T-helper 22 cell (primary cell): ENCODE data around the gene NDFIP1.

Source experiments
- DNase-seq: peaks from one replicate; pipeline ENCODE4 v3.0.0-alpha.2; 2020; ENCODE audit warnings: low read depth

Gene NDFIP1

DNA sequence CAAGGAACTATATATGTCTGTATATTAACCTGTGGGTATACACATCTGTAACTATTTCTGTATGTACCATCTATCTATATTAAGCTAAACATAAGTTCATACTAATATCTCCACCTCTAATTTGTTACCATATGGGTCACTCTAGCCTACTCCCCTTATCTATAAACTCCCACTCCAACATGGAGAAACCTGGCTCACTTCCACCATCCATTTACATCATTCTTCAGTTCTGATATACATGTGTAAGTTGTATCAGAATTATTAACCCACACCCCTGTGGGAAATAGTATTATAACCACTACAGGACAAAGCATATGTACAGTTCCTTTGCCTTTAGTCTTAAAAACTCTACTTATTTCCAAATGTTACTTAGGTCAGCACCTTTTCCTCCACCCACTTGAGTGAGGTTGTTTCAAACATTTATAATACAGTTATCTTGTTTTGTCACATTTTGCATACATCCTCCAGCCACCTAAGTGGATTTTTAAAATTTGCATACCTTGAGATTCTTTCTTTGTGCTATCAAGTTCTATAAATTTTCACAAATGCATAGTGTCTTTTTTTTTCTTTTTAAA lies 10.6 kb downstream of the NDFIP1 start:
- no peak for DNase-seq

DNA sequence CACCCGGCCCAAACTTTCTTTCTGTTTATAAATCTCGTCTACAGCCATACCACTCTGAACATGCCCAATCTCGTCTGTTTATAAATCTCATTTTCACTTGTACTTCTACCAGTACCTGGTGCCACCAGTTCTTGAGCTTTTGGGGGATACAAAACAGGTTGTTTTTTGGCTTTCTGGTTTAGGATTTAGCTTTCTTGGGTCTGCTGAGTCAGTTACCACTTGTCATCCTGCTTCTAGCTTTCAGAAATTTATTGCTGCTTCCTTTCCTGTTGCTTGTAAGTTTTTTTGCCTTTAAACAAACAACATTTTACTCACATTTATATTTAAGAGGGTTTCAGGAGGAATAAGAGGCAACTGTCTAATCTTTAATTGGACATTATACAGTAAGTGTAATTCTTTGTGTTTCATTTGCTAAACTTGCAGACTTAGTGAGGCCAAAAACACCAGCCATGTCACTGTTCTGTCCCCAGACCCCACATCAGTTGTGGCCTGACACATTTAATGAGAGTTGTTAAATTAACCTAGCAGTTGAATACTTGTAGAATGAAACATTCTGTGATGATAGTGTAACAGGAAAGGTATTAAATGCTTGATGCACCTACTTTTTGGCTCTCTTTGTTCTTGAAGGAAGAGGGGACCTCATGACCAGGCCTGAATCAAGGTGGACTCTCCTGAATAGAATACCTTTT lies 11.8 kb downstream of the NDFIP1 start:
- DNase-seq = no peak

DNA sequence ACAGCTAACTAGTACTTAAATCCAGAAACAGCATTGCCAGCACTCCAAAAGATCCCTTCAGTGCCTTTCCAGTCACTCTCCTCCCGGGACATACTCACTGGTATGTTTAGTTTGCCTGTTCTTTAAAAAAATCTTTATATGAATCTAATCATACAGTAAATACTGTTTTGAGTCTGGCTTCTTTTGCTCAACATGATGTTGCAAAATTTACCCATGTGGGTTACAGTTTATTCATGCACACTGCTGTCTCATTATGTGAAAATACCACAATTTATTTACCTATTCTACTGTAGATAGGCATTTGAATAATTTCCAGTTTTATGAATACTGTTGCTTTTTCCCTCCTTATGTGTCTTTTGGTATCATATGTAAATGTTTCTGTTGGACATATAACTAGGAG lies 13.5 kb downstream of the NDFIP1 start:
- no peak for DNase-seq

DNA sequence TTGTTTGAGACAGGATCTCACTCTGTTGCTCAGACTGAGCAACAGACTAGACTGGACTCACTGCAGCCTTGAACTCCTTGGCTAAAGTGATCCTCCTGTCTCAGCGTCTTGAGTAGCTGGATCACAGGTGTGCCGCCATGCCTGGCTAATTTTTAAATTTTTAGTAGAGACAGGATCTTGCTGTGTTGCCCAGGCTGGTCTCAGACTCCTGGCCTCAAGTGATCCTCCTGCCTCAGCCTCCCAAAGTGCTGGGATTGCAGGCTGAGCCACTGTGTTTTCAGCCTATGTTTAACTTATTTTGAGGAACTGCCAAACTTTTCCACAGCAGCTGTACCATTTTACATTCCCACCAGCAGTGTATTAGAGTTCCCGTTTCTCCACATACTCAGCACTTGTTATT lies 16.8 kb downstream of the NDFIP1 start:
- no peak for DNase-seq

DNA sequence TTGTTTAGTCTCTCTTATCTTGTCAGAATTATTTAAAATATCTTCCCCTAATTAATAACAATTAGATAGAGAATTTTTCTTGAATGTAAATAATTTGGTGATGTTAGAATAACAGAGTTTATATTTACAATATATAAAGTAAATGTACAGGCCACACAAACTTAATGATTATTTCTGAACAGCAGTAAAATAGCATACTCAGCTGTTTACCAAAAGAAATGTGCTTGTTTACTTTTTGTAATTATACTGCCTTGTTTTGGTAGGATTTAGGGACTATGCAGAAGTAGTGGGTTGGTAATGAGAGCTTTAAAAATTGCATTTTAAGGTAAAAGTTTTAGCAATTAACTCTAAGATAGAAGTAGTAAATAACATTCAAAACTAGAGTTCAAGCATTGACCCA lies 17.4 kb downstream of the NDFIP1 start:
- no peak for DNase-seq

GRCh38 chr5:142128675-142129208 lies 20.2 kb downstream of the NDFIP1 start:
- no peak for DNase-seq

GRCh38 chr5:142129446-142130066 lies 21.0 kb downstream of the NDFIP1 start:
- no peak for DNase-seq

DNA sequence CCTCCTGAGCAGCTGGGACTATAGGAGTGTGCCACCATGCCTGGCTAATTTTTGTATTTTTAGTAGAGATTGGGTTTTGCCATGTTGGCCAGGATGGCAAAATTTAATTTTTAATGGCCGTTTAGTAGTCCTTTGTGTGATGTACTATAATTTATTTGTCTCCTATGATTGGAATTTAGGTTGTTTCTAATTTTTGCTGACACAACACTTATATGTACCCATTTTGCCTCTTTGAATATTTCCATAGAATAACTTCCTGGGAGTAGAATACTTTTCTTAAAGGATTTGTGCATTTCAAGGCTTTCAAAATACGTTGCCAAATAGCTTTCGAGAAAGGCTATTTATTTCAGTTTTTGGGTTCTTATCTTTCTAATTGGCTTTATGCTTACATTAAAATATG lies 22.8 kb downstream of the NDFIP1 start:
- no peak for DNase-seq

DNA sequence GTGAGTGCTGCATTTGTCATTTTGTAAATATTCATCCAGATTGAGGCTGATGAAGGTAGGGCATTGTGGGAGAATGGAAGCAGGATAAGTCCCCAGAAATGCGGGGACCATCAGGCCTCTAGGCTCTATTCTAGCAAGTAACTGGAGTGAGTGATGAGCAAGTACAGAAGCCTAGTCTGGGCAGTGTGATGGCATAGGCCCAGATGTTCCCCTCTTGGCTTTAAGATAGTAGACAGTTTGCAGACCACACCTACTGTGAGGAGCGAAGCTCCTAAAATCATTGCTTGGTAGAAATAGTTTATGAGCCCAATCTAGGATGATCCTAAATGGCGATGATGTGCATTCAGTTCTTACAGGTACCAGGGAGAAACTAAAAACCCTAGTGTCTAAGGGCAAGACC lies 24.3 kb downstream of the NDFIP1 start:
- DNase-seq = no peak

GRCh38 chr5:142133330-142134206 lies 25.0 kb downstream of the NDFIP1 start:
- no peak for DNase-seq

- no peak for DNase-seq
Observed at GRCh38 chr5:142134331-142135010, 25.9 kb downstream of the NDFIP1 start.

- no peak for DNase-seq
Observed at GRCh38 chr5:142141463-142141862, 32.9 kb downstream of the NDFIP1 start.

DNA sequence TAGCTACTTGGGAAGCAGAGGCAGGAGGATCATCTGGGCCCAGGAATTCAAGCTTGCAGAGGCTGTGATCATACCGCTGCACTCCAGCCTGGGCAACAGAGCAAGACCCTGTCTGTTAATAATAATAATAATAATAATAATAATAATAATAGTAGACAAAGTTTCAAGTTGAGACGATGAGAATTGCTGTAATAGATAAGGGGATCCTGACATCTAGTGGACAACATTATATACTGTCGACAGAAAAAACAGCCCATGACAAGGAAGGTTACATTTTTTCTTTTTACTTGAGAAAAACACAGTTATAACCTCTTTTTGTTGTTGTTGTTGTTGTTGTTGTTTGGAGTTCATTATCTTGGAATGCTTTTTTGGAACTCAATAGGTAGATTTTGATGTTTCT lies 35.3 kb downstream of the NDFIP1 start:
- no peak for DNase-seq

DNA sequence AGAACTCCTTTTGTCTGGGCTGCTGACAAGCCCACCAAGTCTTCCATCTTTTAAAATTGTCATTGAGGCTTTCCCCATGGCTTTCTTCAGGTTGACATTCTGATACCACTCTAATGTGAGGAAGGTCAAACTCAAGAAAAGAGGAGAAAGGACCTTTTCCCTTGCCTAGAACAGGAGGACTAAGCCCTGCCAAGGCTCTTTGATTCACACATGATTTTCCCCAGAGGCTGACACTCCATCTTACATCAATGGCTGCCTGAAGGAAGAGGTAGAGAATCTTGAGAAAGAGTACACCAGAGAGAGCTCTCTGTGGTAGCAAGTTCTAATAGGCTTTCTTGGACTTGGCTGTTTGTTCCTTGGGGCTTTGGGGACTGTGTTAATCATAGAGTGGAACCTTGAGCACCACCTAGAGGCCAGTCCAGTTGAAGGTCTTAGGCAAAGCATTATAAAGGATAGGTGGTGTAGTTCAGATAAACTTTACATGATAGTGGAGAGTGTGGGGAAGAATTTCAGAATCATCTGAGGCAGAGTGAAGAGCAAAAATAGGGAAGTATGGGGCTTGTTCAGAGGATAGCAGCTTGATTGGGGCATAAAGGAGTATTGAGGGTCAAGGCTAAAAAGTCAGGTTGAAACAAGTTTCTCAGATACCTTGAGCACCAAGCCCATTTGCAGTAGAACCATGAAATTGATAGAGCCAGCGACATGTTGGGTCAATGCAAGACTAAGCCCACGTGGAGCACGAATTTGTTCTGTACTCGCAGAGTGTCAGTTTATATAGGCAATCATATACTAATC lies 36.7 kb downstream of the NDFIP1 start:
- DNase-seq = peak; percentile 8

DNA sequence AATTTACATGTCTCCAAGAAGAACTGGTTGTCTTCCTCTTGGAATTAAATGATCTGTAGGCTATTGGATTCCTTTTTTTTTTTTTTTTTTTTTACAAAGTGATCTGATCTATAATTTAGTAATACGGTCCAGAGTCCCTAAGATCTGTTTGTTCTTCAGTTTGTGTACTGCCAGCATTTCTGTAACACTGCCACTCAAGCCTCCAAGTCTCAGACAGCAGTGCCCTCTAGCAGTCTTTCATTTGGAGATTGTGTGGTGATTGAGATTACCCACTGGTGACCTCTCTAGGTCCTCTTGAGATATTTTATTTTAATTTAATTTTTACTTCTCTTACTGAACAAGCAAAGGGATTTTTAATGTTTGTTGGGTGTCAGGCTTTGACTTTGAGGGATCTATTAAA lies 40.8 kb downstream of the NDFIP1 start:
- no peak for DNase-seq

- DNase-seq = no peak
Observed at GRCh38 chr5:142150431-142150830, 41.9 kb downstream of the NDFIP1 start.

DNA sequence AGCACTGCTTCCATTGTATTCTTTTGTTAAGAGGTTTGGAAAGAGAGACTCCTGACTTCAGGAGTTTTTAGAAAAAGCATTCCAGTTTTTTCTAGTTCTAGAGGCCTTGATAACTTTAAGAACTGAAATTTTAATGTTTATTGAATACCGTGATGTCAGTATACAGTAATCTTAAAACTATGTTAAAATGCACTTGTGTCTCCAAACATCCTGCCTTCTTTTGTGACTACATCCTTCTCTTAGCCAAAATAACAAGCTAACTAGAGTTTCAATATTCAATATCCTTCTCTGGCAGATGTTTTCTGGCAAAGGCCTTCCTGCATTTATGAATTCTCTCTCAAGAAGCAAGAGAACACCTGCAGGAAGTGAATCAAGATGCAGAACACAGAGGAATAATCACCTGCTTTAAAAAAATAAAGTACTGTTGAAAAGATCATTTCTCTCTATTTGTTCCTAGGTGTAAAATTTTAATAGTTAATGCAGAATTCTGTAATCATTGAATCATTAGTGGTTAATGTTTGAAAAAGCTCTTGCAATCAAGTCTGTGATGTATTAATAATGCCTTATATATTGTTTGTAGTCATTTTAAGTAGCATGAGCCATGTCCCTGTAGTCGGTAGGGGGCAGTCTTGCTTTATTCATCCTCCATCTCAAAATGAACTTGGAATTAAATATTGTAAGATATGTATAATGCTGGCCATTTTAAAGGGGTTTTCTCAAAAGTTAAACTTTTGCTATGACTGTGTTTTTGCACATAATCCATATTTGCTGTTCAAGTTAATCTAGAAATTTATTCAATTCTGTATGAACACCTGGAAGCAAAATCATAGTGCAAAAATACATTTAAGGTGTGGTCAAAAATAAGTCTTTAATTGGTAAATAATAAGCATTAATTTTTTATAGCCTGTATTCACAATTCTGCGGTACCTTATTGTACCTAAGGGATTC lies 43.1 kb downstream of the NDFIP1 start:
- peak; percentile 12 for DNase-seq

DNA sequence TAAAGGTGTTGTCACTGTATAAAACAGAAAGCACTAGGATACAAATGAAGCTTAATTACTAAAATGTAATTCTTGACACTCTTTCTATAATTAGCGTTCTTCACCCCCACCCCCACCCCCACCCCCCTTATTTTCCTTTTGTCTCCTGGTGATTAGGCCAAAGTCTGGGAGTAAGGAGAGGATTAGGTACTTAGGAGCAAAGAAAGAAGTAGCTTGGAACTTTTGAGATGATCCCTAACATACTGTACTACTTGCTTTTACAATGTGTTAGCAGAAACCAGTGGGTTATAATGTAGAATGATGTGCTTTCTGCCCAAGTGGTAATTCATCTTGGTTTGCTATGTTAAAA lies 43.8 kb downstream of the NDFIP1 start:
- no peak for DNase-seq

DNA sequence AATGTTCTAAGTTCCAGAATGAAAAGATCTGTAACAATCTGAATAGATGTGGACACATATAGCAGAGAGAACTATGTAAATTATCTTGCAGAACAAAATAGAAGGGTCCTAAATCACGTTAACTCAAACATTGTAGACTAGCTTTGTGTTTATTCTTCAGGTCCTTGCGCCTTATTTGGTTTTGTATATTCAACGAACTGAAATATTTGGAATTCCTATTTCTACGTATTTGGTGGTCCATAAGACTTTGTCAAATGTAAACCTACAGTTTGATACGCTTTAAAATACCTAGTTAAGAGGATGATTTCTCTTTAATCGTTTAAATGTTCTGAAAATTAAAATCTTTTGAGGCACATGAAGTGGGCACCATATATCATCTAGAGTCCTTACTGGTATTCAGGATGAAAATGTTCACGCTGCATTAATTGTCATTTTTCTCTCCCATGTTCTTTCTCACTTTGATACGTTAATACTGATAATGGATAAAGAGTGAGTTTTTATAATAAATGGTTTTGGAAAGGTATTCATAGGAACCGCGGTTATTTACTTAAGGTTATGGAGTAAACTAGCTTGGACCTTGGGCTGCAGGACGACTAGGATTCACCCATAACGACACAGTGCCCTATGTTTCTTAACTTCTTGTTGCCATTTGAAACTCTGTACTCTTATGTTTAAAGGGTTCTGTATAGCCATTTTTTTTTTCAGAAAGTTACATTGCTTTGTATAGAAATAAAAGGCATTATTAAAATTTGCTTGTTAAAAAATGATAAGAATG lies 45.3 kb downstream of the NDFIP1 start:
- DNase-seq = no peak
